Measurements from ENCODE around the gene CEACAM19. TPM values are rescaled to one million over a fixed set of nuclear protein-coding genes. Genes with fewer than 3 reads are reported as not detected.

The CEACAM19 gene
- total and polyA plus RNA-seq, 2 of the 4 experiments (the other 2 are of a cell fraction), result 0.72 to 9.3 TPM

GRCh38 chr19:44696939-44697669 lies 25.8 kb downstream of the CEACAM19 start:
- H3K56ac ChIP-seq (ENCODE audit: extremely low read depth, insufficient read depth, low read length), result no peak overlapping the region
- no peak overlapping the region for H3K4me2 ChIP-seq (ENCODE audit: low read depth, low read length)
- H4K91ac ChIP-seq (ENCODE audit: insufficient read depth, low read depth, low read length), result no peak overlapping the region
- intact Hi-C loops (cut with micrococcal nuclease), result no loop called here
- dilution Hi-C loops (cut with HindIII; ENCODE audit: low sequenced_read_pairs, unreplicated experiment), result no loop called here
- CTCF ChIA-PET, result no interaction called here
- H3K9me3 ChIP-seq (ENCODE audit: control insufficient read depth, insufficient read depth, low read length), result no peaks in the 10 kb centered on the region
- no peak overlapping the region for H2BK20ac ChIP-seq (ENCODE audit: low read depth, low read length)
- in situ Hi-C loops (cut with MboI; ENCODE audit: low sequenced_read_pairs), result no loop called here
- H2BK5ac ChIP-seq (ENCODE audit: low read depth, low read length, poor library complexity, severe bottlenecking), result no peak overlapping the region
- no peak overlapping the region; the same call in 1 of the 2 replicates for H2AK5ac ChIP-seq (ENCODE audit: low read depth, low read length)
- H3K18ac ChIP-seq (ENCODE audit: low read depth, low read length), result no peak overlapping the region
- TF ChIP-seq NFE2L2 (IDR thresholded peaks at IDR 0.05; ENCODE audit: low read depth, low read length) (no peak), MAFK (IDR thresholded peaks at IDR 0.05; ENCODE audit: low read depth, low read length) (no peak), RAD21 (IDR thresholded peaks at IDR 0.05; ENCODE audit: low read length) (no peak), CHD1 (IDR thresholded peaks at IDR 0.05; ENCODE audit: low read depth, low read length) (no peak), FOS (IDR thresholded peaks at IDR 0.05; ENCODE audit: low read depth, low read length) (no peak), RFX5 (IDR thresholded peaks at IDR 0.05; ENCODE audit: low read depth, low read length) (no peak), POLR2A (IDR thresholded peaks at IDR 0.05; ENCODE audit: low read depth, low read length) (no peak), MXI1 (IDR thresholded peaks at IDR 0.05; ENCODE audit: borderline replicate concordance, low read depth, low read length) (no peak), USF2 (IDR thresholded peaks at IDR 0.05; ENCODE audit: low read depth, low read length) (no peak), BHLHE40 (IDR thresholded peaks at IDR 0.05; ENCODE audit: low read depth, low read length) (no peak), SMC3 (IDR thresholded peaks at IDR 0.05; ENCODE audit: low read depth, low read length) (no peak), CEBPB (IDR thresholded peaks at IDR 0.05; ENCODE audit: low read depth, low read length) (no peak), RCOR1 (IDR thresholded peaks at IDR 0.05; ENCODE audit: insufficient replicate concordance, low read length) (no peak), MAZ (IDR thresholded peaks at IDR 0.05; ENCODE audit: borderline replicate concordance, low read depth, low read length) (no peak)
- TF ChIP-seq, protein P1, sequence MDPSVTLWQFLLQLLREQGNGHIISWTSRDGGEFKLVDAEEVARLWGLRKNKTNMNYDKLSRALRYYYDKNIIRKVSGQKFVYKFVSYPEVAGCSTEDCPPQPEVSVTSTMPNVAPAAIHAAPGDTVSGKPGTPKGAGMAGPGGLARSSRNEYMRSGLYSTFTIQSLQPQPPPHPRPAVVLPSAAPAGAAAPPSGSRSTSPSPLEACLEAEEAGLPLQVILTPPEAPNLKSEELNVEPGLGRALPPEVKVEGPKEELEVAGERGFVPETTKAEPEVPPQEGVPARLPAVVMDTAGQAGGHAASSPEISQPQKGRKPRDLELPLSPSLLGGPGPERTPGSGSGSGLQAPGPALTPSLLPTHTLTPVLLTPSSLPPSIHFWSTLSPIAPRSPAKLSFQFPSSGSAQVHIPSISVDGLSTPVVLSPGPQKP (IDR thresholded peaks at IDR 0.05; ENCODE audit: borderline replicate concordance, low read depth, low read length), result no peak
- TF ChIP-seq, protein P2, sequence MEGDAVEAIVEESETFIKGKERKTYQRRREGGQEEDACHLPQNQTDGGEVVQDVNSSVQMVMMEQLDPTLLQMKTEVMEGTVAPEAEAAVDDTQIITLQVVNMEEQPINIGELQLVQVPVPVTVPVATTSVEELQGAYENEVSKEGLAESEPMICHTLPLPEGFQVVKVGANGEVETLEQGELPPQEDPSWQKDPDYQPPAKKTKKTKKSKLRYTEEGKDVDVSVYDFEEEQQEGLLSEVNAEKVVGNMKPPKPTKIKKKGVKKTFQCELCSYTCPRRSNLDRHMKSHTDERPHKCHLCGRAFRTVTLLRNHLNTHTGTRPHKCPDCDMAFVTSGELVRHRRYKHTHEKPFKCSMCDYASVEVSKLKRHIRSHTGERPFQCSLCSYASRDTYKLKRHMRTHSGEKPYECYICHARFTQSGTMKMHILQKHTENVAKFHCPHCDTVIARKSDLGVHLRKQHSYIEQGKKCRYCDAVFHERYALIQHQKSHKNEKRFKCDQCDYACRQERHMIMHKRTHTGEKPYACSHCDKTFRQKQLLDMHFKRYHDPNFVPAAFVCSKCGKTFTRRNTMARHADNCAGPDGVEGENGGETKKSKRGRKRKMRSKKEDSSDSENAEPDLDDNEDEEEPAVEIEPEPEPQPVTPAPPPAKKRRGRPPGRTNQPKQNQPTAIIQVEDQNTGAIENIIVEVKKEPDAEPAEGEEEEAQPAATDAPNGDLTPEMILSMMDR (conservative IDR thresholded peaks at IDR 0.05; ENCODE audit: low read depth, low read length), result no peak
- H2AFZ ChIP-seq (replicated peaks; ENCODE audit: low read length, poor library complexity), result no peak overlapping the region
- no peak overlapping the region for H3K27ac ChIP-seq (ENCODE audit: insufficient read depth, low read length)
- BruUV-seq (replicated peaks), result no TSS peak
- no peak overlapping the region for H3K4ac ChIP-seq (ENCODE audit: low read depth, low read length)
- no peak overlapping the region for H3K4me3 ChIP-seq (ENCODE audit: insufficient read depth, low read depth, low read length)
- no peaks in the 10 kb centered on the region for H3K36me3 ChIP-seq (ENCODE audit: control insufficient read depth, insufficient read depth, low read length)
- H4K20me1 ChIP-seq (ENCODE audit: insufficient read depth, low read length), result no peaks in the 10 kb centered on the region
- H4K5ac ChIP-seq (ENCODE audit: low read depth, low read length), result no peak overlapping the region
- H2BK120ac ChIP-seq (ENCODE audit: low read depth, low read length), result no peak overlapping the region
- H4K8ac ChIP-seq (ENCODE audit: low read depth in 2 of 2, low read length in 2 of 2), result no peak overlapping the region
- H2AK9ac ChIP-seq (replicated peaks; ENCODE audit: low read depth, low read length, poor library complexity), result peak overlapping the region; percentile 42
- H2BK15ac ChIP-seq (ENCODE audit: low read depth, low read length), result no peak overlapping the region
- peaks cover 2% of the 10 kb centered on the region for H3K4me1 ChIP-seq (ENCODE audit: control insufficient read depth, insufficient read depth, low read length)
- ATAC-seq (ENCODE audit: low read depth) (no peak), DNase-seq (no peak)
- POLR2A ChIA-PET (ENCODE audit: unreplicated experiment), result no interaction called here
- H3K14ac ChIP-seq (replicated peaks; ENCODE audit: low read depth, low read length), result no peak overlapping the region
- no peaks in the 10 kb centered on the region for H3K79me1 ChIP-seq (ENCODE audit: low read depth in 1 of 2, low read length in 2 of 2)
- no peak overlapping the region for H3K9ac ChIP-seq (ENCODE audit: low read depth, low read length)
- H3K9me1 ChIP-seq (ENCODE audit: insufficient read depth, low read length), result no peaks in the 10 kb centered on the region
- 74% methylated on average over 13 of the region's 22 CpGs; no CpG with 5 or more reads in 1 of the 2 experiments for whole genome bisulfite sequencing, 2 experiments (ENCODE audit: extremely low coverage in 2 of 2, insufficient read length in 1 of 2)
- H3K27me3 ChIP-seq (ENCODE audit: control insufficient read depth, insufficient read depth, low read length), result no peaks in the 10 kb centered on the region; the same call in 1 of the 2 replicates
- H3K23ac ChIP-seq (ENCODE audit: low read depth, low read length), result no peak overlapping the region

Measured in IMR-90 (cell line).